Measurements from ENCODE around the gene ISCU.

ISCU gene

GRCh38 chr12:108575199-108575912 lies 13.0 kb downstream of the ISCU start:
- TF ChIP-seq CTCF (IDR thresholded peaks at IDR 0.05; ENCODE audit: low read length, missing control alignments), result no peak
- H3K4me3 ChIP-seq (replicated peaks; ENCODE audit: low read depth, low read length), result no peak overlapping the region
- DNase-seq (ENCODE audit: low read depth), result no peak

- no peak for DNase-seq (ENCODE audit: low read depth)
- no peak for TF ChIP-seq CTCF (IDR thresholded peaks at IDR 0.05; ENCODE audit: low read length, missing control alignments)
Observed at GRCh38 chr12:108576660-108577234, 14.4 kb downstream of the ISCU start.

GRCh38 chr12:108577458-108577857 lies 15.1 kb downstream of the ISCU start:
- H3K4me3 ChIP-seq (replicated peaks; ENCODE audit: low read depth, low read length), result no peak overlapping the region
- DNase-seq (ENCODE audit: low read depth), result no peak
- TF ChIP-seq CTCF (IDR thresholded peaks at IDR 0.05; ENCODE audit: low read length, missing control alignments), result no peak

More at GRCh38 chr12:108576660-108577234, 14.4 kb downstream of the ISCU start:
- no peak overlapping the region for H3K4me3 ChIP-seq (replicated peaks; ENCODE audit: low read depth, low read length)

- no peak for DNase-seq (ENCODE audit: low read depth)
- no peak overlapping the region for H3K4me3 ChIP-seq (replicated peaks; ENCODE audit: low read depth, low read length)
- TF ChIP-seq CTCF (IDR thresholded peaks at IDR 0.05; ENCODE audit: low read length, missing control alignments), result no peak
Observed at GRCh38 chr12:108578264-108578663, 15.9 kb downstream of the ISCU start.

GRCh38 chr12:108578813-108579212 lies 16.4 kb downstream of the ISCU start:
- TF ChIP-seq CTCF (IDR thresholded peaks at IDR 0.05; ENCODE audit: low read length, missing control alignments), result no peak
- H3K4me3 ChIP-seq (replicated peaks; ENCODE audit: low read depth, low read length), result no peak overlapping the region
- no peak for DNase-seq (ENCODE audit: low read depth)

GRCh38 chr12:108580531-108580930 lies 18.1 kb downstream of the ISCU start:
- H3K4me3 ChIP-seq (replicated peaks; ENCODE audit: low read depth, low read length), result no peak overlapping the region
- DNase-seq (ENCODE audit: low read depth), result peak; percentile 41
- TF ChIP-seq CTCF (IDR thresholded peaks at IDR 0.05; ENCODE audit: low read length, missing control alignments), result no peak
